ENCODE results near the gene NRXN3. TPM values are rescaled to one million over a fixed set of nuclear protein-coding genes. Genes with fewer than 3 reads are reported as not detected.

NRXN3 gene
- total RNA-seq, 1 experiment from 2014 or later, result not detected

- ATAC-seq, result no peak
- Histone ChIP-seq H3K4me3 (ENCODE audit: low read depth in 2 of 2, low read length in 2 of 2) (no peak overlapping the region), H3K36me3 (ENCODE audit: control insufficient read depth, insufficient read depth, low read length) (no peaks in the 10 kb centered on the region), H3K27me3 (ENCODE audit: control insufficient read depth, insufficient read depth, low read length) (no peaks in the 10 kb centered on the region), H3K4me1 (ENCODE audit: control insufficient read depth, insufficient read depth, low read length) (no peaks in the 10 kb centered on the region), H3K9me3 (ENCODE audit: control insufficient read depth, insufficient read depth, low read depth, low read length) (no peaks in the 10 kb centered on the region), H3K27ac (ENCODE audit: low read length) (no peak overlapping the region)
- no peak for DNase-seq (ENCODE audit: low read depth, low spot score)
- in situ Hi-C loops (cut with HindIII; ENCODE audit: low pct_unique_long_range_greater_than_20kb, low sequenced_read_pairs) (no loop called here), intact Hi-C loops (cut with micrococcal nuclease; ENCODE audit: unreplicated experiment) (no loop called here)
- TF ChIP-seq POLR2AphosphoS5 (IDR thresholded peaks at IDR 0.05; ENCODE audit: low read depth, low read length) (no peak), TCF7L2 (IDR thresholded peaks at IDR 0.05; ENCODE audit: low read depth, low read length) (no peak), SIN3A (IDR thresholded peaks at IDR 0.05; ENCODE audit: borderline replicate concordance, insufficient read depth, low read depth, low read length) (no peak)
- TF ChIP-seq, protein P1, sequence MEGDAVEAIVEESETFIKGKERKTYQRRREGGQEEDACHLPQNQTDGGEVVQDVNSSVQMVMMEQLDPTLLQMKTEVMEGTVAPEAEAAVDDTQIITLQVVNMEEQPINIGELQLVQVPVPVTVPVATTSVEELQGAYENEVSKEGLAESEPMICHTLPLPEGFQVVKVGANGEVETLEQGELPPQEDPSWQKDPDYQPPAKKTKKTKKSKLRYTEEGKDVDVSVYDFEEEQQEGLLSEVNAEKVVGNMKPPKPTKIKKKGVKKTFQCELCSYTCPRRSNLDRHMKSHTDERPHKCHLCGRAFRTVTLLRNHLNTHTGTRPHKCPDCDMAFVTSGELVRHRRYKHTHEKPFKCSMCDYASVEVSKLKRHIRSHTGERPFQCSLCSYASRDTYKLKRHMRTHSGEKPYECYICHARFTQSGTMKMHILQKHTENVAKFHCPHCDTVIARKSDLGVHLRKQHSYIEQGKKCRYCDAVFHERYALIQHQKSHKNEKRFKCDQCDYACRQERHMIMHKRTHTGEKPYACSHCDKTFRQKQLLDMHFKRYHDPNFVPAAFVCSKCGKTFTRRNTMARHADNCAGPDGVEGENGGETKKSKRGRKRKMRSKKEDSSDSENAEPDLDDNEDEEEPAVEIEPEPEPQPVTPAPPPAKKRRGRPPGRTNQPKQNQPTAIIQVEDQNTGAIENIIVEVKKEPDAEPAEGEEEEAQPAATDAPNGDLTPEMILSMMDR (IDR thresholded peaks at IDR 0.05), result no peak
- TF ChIP-seq, protein P2, sequence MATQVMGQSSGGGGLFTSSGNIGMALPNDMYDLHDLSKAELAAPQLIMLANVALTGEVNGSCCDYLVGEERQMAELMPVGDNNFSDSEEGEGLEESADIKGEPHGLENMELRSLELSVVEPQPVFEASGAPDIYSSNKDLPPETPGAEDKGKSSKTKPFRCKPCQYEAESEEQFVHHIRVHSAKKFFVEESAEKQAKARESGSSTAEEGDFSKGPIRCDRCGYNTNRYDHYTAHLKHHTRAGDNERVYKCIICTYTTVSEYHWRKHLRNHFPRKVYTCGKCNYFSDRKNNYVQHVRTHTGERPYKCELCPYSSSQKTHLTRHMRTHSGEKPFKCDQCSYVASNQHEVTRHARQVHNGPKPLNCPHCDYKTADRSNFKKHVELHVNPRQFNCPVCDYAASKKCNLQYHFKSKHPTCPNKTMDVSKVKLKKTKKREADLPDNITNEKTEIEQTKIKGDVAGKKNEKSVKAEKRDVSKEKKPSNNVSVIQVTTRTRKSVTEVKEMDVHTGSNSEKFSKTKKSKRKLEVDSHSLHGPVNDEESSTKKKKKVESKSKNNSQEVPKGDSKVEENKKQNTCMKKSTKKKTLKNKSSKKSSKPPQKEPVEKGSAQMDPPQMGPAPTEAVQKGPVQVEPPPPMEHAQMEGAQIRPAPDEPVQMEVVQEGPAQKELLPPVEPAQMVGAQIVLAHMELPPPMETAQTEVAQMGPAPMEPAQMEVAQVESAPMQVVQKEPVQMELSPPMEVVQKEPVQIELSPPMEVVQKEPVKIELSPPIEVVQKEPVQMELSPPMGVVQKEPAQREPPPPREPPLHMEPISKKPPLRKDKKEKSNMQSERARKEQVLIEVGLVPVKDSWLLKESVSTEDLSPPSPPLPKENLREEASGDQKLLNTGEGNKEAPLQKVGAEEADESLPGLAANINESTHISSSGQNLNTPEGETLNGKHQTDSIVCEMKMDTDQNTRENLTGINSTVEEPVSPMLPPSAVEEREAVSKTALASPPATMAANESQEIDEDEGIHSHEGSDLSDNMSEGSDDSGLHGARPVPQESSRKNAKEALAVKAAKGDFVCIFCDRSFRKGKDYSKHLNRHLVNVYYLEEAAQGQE (IDR thresholded peaks at IDR 0.05; ENCODE audit: insufficient read depth in 1 of 2, low read depth in 2 of 2, low read length in 1 of 2), result no peak
- ChIA-PET CTCF (no interaction called here), POLR2A (no interaction called here)
- BruUV-seq (replicated peaks), result no TSS peak
Observed at GRCh38 chr14:79093531-79093930, 923.4 kb downstream of the NRXN3 start.

DNA sequence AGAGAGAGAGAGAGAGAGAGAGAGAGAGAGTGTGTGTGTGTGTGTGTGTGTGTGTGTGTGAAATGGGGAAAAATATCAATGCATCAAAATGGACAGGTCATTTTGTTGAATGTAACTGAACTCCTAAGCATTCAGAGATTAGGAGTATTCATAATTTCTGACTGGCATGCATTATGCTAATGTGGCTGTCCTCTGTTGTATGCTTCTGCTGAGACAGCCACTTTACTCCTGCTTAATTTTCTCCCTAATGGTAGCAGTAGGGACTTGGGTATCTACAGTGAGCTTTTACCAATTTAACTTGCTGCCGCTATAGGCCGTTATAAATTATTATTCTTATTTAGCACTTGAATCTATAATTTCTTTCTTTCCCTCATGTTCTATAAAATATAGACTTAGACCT is 924.8 kb downstream of the NRXN3 start:
- intact Hi-C loops (cut with micrococcal nuclease; ENCODE audit: unreplicated experiment) (no loop called here), in situ Hi-C loops (cut with HindIII; ENCODE audit: low pct_unique_long_range_greater_than_20kb, low sequenced_read_pairs) (no loop called here)
- BruUV-seq (replicated peaks), result no TSS peak
- no peaks in the 10 kb centered on the region for H3K36me3 ChIP-seq (ENCODE audit: control insufficient read depth, insufficient read depth, low read length)
- no peak overlapping the region for H3K27ac ChIP-seq (ENCODE audit: low read length)
- H3K4me1 ChIP-seq (ENCODE audit: control insufficient read depth, insufficient read depth, low read length), result no peaks in the 10 kb centered on the region
- ChIA-PET POLR2A (no interaction called here), CTCF (no interaction called here)
- H3K9me3 ChIP-seq (ENCODE audit: control insufficient read depth, insufficient read depth, low read depth, low read length), result no peaks in the 10 kb centered on the region
- TF ChIP-seq, protein P1 (IDR thresholded peaks at IDR 0.05), result no peak
- TF ChIP-seq, protein P2 (IDR thresholded peaks at IDR 0.05; ENCODE audit: insufficient read depth in 1 of 2, low read depth in 2 of 2, low read length in 1 of 2), result no peak
- TF ChIP-seq SIN3A (IDR thresholded peaks at IDR 0.05; ENCODE audit: borderline replicate concordance, insufficient read depth, low read depth, low read length) (no peak), POLR2AphosphoS5 (IDR thresholded peaks at IDR 0.05; ENCODE audit: low read depth, low read length) (no peak), TCF7L2 (IDR thresholded peaks at IDR 0.05; ENCODE audit: low read depth, low read length) (no peak)
- no peak for DNase-seq (ENCODE audit: low read depth, low spot score)
- H3K27me3 ChIP-seq (ENCODE audit: control insufficient read depth, insufficient read depth, low read length), result no peaks in the 10 kb centered on the region
- H3K4me3 ChIP-seq (ENCODE audit: low read depth in 2 of 2, low read length in 2 of 2), result no peak overlapping the region
- no peak for ATAC-seq

All from Panc1 (cell line).